IMR-90 (cell line): ENCODE results near the gene GTF2F2.

Source experiments
- POLR2A ChIP-seq: IDR thresholded peaks from 2 replicates; pipeline ENCODE4 v1.6.1; 2012; ENCODE audit warnings: mild to moderate bottlenecking, low read depth, low read length
- TF ChIP-seq, protein P1 (sequence below): conservative IDR thresholded peaks from 2 replicates; pipeline ENCODE4 v1.5.1; 2012; ENCODE audit warnings: mild to moderate bottlenecking, low read depth, low read length, improper control_type of control experiment

DNA sequence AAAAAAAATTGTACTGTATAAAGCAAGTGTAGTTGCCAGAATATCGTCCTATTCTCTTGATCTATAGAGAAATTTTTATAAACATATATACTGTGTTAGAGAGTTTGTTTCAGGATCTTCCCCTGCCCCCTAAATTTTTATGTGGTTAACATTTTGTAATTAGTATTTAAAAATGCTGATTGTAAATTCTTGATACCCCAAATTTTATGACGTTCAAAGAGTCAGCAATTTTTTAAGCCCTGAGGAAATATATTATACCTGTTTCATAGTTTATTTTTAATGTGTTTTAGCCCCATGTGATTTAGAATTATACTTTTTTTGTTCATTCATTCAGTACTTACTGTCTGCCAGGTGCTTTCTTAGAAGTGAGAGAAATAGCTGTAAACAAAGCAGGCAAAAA is 87.8 kb downstream of the GTF2F2 start:
- TF ChIP-seq, protein P1, sequence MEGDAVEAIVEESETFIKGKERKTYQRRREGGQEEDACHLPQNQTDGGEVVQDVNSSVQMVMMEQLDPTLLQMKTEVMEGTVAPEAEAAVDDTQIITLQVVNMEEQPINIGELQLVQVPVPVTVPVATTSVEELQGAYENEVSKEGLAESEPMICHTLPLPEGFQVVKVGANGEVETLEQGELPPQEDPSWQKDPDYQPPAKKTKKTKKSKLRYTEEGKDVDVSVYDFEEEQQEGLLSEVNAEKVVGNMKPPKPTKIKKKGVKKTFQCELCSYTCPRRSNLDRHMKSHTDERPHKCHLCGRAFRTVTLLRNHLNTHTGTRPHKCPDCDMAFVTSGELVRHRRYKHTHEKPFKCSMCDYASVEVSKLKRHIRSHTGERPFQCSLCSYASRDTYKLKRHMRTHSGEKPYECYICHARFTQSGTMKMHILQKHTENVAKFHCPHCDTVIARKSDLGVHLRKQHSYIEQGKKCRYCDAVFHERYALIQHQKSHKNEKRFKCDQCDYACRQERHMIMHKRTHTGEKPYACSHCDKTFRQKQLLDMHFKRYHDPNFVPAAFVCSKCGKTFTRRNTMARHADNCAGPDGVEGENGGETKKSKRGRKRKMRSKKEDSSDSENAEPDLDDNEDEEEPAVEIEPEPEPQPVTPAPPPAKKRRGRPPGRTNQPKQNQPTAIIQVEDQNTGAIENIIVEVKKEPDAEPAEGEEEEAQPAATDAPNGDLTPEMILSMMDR: no peak
- no peak for TF ChIP-seq POLR2A
